Keratinocyte (primary cell): ENCODE data around the gene VAMP1.
"Not testable (repeated sequence)": the region's sequence is repeated elsewhere in the genome, so short reads cannot be mapped to it uniquely, and the experiment has no call there.

Experiments
- EZH2 ChIP-seq: IDR thresholded peaks from one replicate; pipeline ENCODE4 v1.6.1; 2012; ENCODE audit warnings: inconsistent platforms, mild to moderate bottlenecking, low read length, moderate library complexity
- TF ChIP-seq, protein P1 (sequence below), 3 experiments: IDR thresholded peaks in 1 of 3; conservative IDR thresholded peaks in 1 of 3; optimal IDR thresholded peaks in 1 of 3; 2 replicates in 2 of 3; 3 replicates in 1 of 3; pipeline versions ENCODE3 to v1.5.1; 2011; ENCODE audit warnings: low read length in 3 of 3, mild to moderate bottlenecking in 3 of 3, moderate library complexity in 2 of 3, control low read depth in 1 of 3, inconsistent platforms in 1 of 3; ENCODE audit not compliant: insufficient read depth in 2 of 3; ENCODE audit errors: extremely low read depth in 1 of 3

DNA sequence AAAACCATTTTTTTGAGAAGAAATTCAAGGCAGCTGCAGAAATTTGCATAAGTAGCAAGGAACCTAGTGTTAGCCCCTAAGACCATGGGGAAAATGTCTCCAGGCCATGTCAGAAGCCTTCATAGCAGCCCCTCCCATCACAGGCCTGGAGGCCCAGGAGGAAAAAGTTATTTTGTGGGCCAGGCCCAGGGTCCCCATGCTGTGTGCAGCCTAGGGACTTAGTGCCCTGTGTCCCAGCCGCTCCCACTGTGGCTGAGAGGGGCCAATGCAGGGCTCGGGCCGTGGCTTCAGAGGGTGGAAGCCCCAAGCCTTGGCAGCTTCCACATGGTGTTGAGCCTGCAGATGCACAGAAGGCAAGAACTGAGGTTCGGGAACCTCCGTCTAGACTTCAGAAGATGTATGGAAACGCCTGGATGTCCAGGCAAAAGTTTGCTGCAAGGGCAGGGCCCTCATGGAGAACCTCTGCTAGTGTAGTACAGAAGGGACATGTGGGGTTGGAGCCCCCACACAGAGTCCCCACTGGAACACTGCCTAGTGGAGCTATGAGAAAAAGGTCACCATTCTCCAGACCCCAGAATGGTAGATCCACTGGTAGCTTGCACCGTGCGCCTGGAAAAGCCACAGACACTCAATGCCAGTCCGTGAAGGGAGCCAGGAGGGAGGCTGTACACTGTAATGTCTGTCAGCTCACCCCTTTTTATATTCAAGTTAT is 2.8 kb downstream of the VAMP1 start:
- TF ChIP-seq, protein P1, sequence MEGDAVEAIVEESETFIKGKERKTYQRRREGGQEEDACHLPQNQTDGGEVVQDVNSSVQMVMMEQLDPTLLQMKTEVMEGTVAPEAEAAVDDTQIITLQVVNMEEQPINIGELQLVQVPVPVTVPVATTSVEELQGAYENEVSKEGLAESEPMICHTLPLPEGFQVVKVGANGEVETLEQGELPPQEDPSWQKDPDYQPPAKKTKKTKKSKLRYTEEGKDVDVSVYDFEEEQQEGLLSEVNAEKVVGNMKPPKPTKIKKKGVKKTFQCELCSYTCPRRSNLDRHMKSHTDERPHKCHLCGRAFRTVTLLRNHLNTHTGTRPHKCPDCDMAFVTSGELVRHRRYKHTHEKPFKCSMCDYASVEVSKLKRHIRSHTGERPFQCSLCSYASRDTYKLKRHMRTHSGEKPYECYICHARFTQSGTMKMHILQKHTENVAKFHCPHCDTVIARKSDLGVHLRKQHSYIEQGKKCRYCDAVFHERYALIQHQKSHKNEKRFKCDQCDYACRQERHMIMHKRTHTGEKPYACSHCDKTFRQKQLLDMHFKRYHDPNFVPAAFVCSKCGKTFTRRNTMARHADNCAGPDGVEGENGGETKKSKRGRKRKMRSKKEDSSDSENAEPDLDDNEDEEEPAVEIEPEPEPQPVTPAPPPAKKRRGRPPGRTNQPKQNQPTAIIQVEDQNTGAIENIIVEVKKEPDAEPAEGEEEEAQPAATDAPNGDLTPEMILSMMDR (optimal IDR thresholded peaks at IDR 0.05 in 1 of 3, IDR thresholded peaks at IDR 0.05 in 1 of 3, conservative IDR thresholded peaks at IDR 0.05 in 1 of 3; ENCODE audit: extremely low read depth in 1 of 3, insufficient read depth in 2 of 3, low read length in 3 of 3) = not testable (repeated sequence)
- not testable (repeated sequence) for TF ChIP-seq EZH2
